Tibial nerve (tissue), 4 donors: ENCODE data around the gene RAB5IF.

ENCODE experiments used
- CTCF ChIP-seq, 5 experiments: fragments of 200-600 bp in 3 of 5; fragments of 450-650 bp in 2 of 5; sonication (generic) in 3 of 5; IDR thresholded peaks; one replicate each; pipeline ENCODE4 v1.5.1; 2016 to 2019; ENCODE audit warnings: antibody characterized with exemption in 5 of 5, mild to moderate bottlenecking in 3 of 5, moderate library complexity in 2 of 5
- EP300 ChIP-seq, 2 donors: sonication (generic); formaldehyde crosslinking; IDR thresholded peaks; one replicate each; pipeline ENCODE4 v1.6.1; 2017; ENCODE audit warnings: antibody characterized with exemption in 2 of 2, mild to moderate bottlenecking in 1 of 2
- POLR2A ChIP-seq, 2 donors: fragments of 450-650 bp; IDR thresholded peaks; one replicate each; pipeline ENCODE4 v1.6.1; 2017; ENCODE audit warnings: antibody characterized with exemption in 2 of 2, mild to moderate bottlenecking in 2 of 2, moderate library complexity in 2 of 2

GRCh38 chr20:36624944-36625324 is 19.4 kb downstream of the RAB5IF start:
- TF ChIP-seq CTCF (IDR thresholded peaks at IDR 0.05) (no peak), POLR2A (IDR thresholded peaks at IDR 0.05) (no peak), EP300 (IDR thresholded peaks at IDR 0.05) (no peak)
